ENCODE data around the gene UBE2J2. TPM values are rescaled to one million over a fixed set of nuclear protein-coding genes. Genes with fewer than 3 reads are reported as not detected.

The UBE2J2 gene
- total and polyA plus RNA-seq, 2 of the 4 experiments (the other 2 are of a cell fraction): 20.6 to 67.5 TPM

GRCh38 chr1:1296070-1297061 lies 22.7 kb upstream of the UBE2J2 start:
- in situ Hi-C loops (cut with MboI; ENCODE audit: low sequenced_read_pairs): no loop called here
- dilution Hi-C loops (cut with HindIII; ENCODE audit: low sequenced_read_pairs, unreplicated experiment): no loop called here
- H2AK9ac ChIP-seq (replicated peaks; ENCODE audit: low read depth, low read length, poor library complexity): no peak overlapping the region
- H3K36me3 ChIP-seq (ENCODE audit: control insufficient read depth, insufficient read depth, low read length): peaks cover 43% of the 10 kb centered on the region
- no TSS peak for BruUV-seq (replicated peaks)
- TF ChIP-seq NFE2L2 (IDR thresholded peaks at IDR 0.05; ENCODE audit: low read depth, low read length) (no peak), POLR2A (IDR thresholded peaks at IDR 0.05; ENCODE audit: low read depth, low read length) (no peak), MXI1 (IDR thresholded peaks at IDR 0.05; ENCODE audit: borderline replicate concordance, low read depth, low read length) (no peak), CEBPB (IDR thresholded peaks at IDR 0.05; ENCODE audit: low read depth, low read length) (no peak)
- H3K27ac ChIP-seq (ENCODE audit: insufficient read depth, low read length): no peak overlapping the region
- no peaks in the 10 kb centered on the region for H3K9me3 ChIP-seq (ENCODE audit: control insufficient read depth, insufficient read depth, low read length)
- ATAC-seq (ENCODE audit: low read depth) (no peak), DNase-seq (no peak)
- no peak overlapping the region for H3K56ac ChIP-seq (ENCODE audit: extremely low read depth, insufficient read depth, low read length)
- no peak overlapping the region for H2BK5ac ChIP-seq (ENCODE audit: low read depth, low read length, poor library complexity, severe bottlenecking)
- H2BK20ac ChIP-seq (ENCODE audit: low read depth, low read length): no peak overlapping the region
- H3K18ac ChIP-seq (ENCODE audit: low read depth, low read length): no peak overlapping the region
- no peak overlapping the region for H2AFZ ChIP-seq (replicated peaks; ENCODE audit: low read length, poor library complexity)
- H3K9ac ChIP-seq (ENCODE audit: low read depth, low read length): no peak overlapping the region
- intact Hi-C loops (cut with micrococcal nuclease): no loop called here
- ChIA-PET POLR2A (ENCODE audit: unreplicated experiment) (no interaction called here), CTCF (no interaction called here)
- no peak overlapping the region for H4K5ac ChIP-seq (ENCODE audit: low read depth, low read length)
- H3K4ac ChIP-seq (ENCODE audit: low read depth, low read length): no peak overlapping the region
- H3K23ac ChIP-seq (ENCODE audit: low read depth, low read length): no peak overlapping the region
- H3K9me1 ChIP-seq (ENCODE audit: insufficient read depth, low read length): no peaks in the 10 kb centered on the region
- H4K8ac ChIP-seq (ENCODE audit: low read depth in 2 of 2, low read length in 2 of 2): no peak overlapping the region
- no peaks in the 10 kb centered on the region for H3K4me1 ChIP-seq (ENCODE audit: control insufficient read depth, insufficient read depth, low read length)
- 97% methylated on average over 27 of the region's 62 CpGs; no CpG with 5 or more reads in 1 of the 2 experiments for WGBS, 2 experiments (ENCODE audit: extremely low coverage in 2 of 2, insufficient read length in 1 of 2)
- peaks cover 0 to 3% of the 10 kb centered on the region in 2 experiments; a peak in 1 of 4 replicates for H3K79me1 ChIP-seq (ENCODE audit: low read depth in 1 of 2, low read length in 2 of 2)
- H3K4me3 ChIP-seq (ENCODE audit: insufficient read depth, low read depth, low read length): no peak overlapping the region
- no peak overlapping the region for H2AK5ac ChIP-seq (ENCODE audit: low read depth, low read length)
- no peak overlapping the region for H4K91ac ChIP-seq (ENCODE audit: insufficient read depth, low read depth, low read length)
- no peak overlapping the region for H2BK120ac ChIP-seq (ENCODE audit: low read depth, low read length)
- H3K14ac ChIP-seq (replicated peaks; ENCODE audit: low read depth, low read length): no peak overlapping the region
- peaks cover 34% of the 10 kb centered on the region for H4K20me1 ChIP-seq (ENCODE audit: insufficient read depth, low read length)
- no peak overlapping the region for H2BK15ac ChIP-seq (ENCODE audit: low read depth, low read length)
- H3K27me3 ChIP-seq (ENCODE audit: control insufficient read depth, insufficient read depth, low read length): no peaks in the 10 kb centered on the region
- no peak overlapping the region for H3K4me2 ChIP-seq (ENCODE audit: low read depth, low read length)

Data from IMR-90 (cell line).